Activated CD8-positive, alpha-beta memory T cell treated with anti-CD3 and anti-CD28 coated beads, Interleukin-2, amount 50 U/mL, for 24 hours (primary cell): ENCODE results near the gene DAGLB.
"Not testable (repeated sequence)": the region's sequence is repeated elsewhere in the genome, so short reads cannot be mapped to it uniquely, and the experiment has no call there.

Experiments
- DNase-seq: peaks from one replicate; pipeline ENCODE4 v3.0.0-alpha.2; 2020; ENCODE audit errors: extremely low read depth

DAGLB gene

DNA sequence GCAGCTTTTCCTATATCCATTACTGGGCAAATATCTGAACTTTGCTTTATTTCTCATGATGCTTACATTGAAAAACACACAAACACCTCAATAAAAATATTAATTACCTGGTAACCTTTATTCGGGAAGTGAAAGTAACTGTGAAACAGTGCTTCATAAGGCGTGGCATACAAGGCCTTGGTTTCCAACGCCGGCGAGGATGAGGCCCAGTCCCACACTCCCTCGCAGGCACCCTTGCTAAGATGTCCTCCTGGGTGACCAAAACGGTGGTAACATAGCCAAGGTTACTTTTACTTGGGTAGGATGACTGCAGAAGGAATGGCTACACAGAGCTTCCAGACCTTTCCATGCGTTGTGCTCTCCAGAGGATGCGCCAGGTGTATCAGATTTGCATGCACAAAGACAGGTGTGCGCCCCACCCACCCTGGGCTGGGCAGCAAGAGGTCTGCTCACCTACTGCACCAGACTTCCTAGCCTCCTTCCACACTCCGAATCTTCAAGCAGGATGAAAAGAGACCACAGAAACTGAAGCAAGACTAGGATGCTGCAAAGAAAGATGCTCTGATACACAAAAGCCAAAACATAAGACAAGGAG lies 13.3 kb upstream of the DAGLB start:
- DNase-seq: no peak

DNA sequence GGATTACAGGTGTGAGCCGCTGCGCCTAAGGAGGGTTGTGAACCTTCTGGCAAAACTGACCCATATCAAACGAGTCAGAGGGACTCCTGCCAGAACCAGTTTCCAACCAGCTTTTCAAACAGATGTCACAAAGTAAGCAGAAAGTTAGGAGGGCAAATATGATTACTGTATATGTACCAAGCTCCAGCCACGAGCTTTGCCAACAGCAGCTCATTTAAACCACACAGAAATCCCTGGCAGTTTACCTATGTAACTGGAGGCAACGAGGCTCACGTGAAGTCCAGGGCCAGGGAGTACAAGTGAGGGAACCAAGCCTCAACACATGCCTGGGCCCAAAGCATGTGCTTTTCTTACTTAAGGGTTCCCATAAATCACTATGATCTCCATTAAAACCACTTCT lies 12.5 kb upstream of the DAGLB start:
- DNase-seq: no peak

DNA sequence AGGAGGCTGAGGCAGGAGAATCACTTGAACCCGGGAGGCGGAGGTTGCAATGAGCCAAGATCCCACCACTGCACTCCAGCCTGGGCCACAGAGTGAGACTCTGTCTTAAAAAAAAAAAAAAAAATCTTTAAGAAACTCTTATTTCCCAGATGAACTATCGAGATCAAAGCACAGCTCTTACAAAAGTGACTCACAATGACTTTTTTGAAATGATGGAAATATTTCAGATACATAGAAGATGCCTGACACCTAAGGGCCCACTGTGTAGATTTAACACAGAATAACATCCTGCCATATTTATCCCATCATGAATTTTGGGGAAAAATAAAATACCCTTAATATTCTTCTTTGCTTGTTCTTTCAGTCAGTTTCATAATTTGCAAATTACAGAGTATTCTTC lies 10.9 kb upstream of the DAGLB start:
- not testable (repeated sequence) for DNase-seq

DNA sequence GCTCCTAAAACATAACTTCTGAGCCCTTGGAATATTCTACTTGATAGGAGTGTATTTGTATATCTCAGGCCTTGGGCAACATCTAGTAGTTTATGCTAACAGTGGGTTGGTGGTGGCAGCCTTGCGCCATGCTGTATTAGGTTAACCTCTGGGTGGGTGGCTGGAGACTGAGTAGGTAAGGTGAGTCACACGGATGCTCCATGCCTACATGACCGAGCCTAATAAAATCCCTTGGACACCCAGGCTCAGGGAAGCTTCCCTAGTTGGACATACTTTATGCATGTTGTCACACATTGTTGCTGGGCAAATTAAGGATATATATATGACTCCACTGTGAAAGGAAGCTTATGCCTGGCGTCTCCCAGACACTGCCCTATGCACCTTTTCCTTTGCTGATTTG lies 6.0 kb upstream of the DAGLB start:
- DNase-seq: no peak

DNA sequence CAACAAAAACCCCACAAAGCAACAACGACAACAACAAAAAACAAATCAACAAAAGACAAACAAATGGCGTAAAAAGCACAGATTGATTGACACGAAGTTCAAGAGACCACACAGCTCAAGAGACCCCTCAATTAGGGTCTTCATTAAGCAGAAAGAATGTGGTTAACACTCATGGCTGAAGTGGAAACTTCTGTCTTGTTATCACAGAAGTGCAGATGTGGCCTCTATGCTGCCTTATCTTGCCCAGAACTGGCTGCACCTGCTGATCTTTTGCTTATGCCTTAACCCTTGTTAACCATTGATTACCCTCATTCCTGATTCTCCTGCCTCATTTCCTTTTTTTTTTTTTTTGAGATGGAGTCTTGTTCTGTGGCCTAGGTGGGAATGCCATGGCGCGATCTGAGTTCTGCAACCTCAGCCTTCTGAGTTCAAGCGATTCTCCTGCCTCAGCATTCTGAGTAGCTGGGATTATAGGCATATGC lies 3.5 kb upstream of the DAGLB start:
- DNase-seq: no peak

DNA sequence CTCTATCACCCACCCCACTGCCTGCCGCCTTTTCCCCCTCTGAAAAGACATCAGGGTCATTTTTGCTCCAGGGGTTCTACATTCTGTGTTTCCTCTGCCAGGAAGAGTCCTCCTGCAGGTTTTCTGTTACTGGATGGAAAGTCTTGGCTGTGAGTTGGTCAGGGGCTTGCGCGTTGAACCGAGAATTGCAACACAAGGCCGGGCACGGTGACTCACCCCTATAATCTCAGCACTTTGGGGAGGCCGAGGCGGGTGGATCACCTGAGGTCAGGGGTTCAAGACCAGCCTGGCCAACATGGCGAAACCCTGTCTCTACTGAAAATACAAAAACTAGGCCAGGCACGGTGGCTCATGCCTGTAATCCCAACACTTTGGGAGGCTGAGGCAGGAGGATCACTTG lies 2.8 kb upstream of the DAGLB start:
- DNase-seq: not testable (repeated sequence)

DNA sequence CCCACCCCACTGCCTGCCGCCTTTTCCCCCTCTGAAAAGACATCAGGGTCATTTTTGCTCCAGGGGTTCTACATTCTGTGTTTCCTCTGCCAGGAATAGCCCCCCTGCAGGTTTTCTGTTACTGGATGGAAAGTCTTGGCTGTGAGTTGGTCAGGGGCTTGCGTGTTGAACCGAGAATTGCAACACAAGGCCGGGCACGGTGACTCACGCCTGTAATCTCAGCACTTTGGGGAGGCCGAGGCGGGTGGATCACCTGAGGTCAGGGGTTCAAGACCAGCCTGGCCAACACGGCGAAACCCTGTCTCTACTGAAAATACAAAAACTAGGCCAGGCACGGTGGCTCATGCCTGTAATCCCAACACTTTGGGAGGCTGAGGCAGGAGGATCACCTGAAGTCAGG lies 2.1 kb upstream of the DAGLB start:
- not testable (repeated sequence) for DNase-seq

DNA sequence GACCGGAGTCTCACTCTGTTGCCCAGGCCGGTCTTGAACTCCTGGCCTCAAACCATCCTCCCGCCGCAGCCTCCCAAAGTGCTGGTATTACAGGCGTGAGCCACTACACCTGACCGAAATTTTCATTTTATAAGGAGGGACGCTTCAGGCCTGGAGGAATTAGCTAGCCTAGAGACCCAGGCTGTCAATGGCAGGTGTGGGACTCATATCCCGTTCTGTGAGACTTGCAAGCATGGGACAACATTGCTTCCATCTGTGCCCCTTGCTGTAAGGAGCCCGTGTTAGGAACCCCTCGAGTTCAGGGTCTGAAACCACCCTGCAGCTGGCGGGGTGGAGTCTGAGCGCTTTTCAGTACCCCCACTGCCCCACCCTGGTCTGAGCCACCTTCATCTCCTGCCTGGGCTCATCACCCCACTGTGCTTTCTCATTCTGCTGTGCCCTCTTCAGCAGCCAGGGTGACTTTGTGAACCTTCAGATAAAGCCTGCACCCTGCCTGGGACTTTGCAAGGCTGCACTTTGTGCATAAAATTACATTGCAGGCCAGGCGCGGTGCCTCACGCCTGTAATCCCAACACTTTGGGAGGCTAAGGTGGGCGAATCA lies 1.3 kb upstream of the DAGLB start:
- no peak for DNase-seq

DNA sequence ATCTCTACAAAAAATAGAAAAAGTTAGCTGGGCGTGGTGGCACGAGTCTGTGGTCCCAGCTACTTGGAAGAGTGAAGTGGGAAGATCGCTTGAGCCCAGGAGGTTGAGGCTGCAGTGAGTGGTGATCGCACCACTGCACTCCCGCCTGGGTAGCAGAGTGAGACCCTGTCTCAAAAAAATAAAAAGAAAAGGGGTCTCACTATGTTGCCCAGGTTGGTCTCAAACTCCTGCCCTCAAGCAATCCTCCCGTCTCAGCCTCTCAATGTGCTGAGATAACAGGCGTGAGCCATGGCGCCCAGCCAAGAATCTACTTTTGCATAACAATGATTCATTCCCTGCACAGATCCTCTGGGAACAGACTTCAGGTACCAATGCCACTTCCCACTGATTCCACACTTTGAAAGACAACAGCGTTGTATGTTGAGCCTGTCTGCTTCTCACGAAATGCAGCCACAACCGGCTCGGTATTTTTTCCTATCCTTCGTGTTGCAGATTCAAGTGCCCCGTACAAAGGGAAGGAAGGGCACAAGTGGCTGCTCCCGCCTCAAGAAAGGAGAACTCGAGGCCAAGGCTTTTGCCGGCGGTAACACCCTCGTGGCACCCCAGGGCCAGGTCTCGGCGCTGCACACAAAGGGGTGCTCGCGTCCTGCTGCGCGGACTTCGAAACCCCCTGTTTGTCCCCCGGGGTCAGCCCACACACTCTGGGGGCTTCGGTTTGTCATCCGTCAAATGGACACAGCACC lies 745 bp downstream of the DAGLB start:
- no peak for DNase-seq

DNA sequence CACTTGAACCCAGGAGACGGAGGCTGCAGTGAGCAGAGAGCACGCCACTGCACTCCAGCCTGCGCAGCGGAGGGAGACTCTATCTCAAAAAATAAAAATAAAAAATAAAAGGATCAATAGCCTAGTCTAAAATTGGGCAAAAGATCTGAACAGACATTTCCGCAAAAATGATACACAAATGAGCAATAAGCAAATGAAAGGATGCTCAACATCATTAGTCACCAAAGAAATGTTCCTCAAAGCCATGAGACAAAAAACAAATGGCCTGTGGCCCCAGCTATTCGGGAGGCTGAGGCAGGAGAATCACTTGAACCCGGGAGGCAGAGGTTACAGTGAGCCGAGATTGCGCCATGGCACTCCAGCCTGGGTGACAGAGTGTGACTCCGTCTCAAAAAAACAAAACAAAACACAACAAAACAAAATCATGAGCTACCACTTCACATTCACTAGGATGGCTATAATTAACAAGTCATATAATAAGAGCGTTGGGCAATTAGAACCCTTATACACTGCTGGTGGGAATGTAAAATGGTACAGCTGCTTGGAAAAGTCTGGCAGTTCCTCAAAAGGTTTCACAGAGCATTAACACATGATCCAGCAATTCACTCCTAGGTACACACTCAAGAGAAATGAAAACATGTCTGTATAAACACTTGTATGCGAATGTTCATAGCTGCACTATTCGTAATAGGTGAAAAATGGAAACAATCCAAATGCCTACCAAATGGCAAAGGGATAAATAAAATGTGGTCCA lies 3.1 kb downstream of the DAGLB start:
- DNase-seq: no peak

DNA sequence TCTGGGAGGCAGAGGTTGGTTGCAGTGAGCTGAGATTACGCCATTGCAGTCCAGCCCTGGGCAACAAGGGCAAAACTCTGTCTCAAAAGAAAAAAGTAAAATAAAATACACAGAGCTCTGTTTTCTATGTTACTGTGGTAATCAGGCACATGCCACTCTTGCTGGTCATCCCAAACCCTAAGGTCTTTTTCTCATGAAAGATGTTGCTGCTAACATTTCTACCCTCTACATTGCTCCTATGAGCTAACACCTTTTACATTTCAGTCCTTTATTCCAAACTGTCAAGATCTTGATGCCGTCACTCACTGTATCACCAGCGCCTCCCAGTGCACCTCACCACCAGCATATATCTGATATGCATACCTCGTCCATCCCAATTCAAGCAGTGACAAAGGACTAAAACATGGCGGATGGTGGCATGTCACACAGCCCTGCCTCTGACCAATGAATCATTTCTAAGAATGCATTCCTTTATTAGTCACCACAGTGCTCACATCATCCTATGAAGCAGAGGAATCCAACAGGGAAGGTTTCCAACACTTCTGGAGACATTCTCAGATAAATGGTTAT lies 4.3 kb downstream of the DAGLB start:
- no peak for DNase-seq

DNA sequence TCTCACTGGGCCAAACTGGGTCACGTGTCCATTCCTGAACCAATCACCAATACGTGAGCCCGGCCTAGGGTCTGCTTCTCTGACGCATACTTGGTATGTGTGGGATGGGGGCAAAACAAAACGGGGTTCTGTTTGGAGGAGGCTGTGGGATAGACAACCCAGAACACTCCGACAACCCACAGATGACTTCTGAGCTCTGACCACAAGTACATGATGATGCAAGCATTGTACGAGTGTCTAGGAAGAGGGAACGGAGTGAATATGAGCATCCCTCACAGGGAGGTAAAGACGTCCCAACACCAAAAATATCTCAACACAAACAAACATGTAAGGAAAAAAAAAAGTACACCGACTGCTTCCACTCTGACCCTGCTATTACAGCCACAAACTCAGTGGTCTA lies 5.6 kb downstream of the DAGLB start:
- DNase-seq: no peak

DNA sequence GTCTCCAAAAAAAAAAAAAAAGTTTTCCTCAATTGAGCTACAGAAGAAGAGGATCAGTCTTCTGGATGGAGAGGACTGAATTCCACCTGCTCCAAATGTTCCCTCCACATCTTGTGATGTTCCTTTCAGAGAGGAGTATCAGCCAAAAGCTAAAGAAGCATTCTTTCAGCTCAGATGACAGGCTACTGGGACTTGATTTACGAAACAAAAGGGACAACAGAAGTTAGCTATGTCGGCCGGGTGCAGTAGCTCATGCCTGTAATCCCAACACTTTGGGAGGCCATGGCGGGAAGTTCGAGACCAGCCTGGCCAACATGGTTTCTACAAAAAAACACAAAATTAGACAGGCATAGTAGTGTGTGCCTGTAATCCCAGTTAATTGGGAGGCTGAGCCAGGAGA lies 7.4 kb downstream of the DAGLB start:
- DNase-seq: no peak

DNA sequence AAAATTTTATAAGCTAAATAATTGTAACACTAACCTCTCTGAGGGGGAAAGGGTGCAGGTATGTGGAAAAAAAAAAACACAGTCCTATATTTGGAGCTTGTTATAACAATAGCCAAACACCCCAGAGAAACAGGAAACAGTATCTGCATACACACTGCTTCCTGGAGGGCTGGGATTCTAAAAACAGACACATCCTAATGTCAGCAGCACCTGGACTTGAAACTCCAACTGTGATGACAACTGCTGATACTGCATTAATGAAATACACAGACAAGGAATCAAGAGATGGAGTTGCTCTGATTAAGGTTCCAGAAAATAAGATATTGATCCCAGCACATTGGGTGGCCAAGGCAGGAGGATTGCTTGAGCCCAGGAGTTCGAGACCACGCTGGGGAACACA lies 9.3 kb downstream of the DAGLB start:
- DNase-seq: no peak

DNA sequence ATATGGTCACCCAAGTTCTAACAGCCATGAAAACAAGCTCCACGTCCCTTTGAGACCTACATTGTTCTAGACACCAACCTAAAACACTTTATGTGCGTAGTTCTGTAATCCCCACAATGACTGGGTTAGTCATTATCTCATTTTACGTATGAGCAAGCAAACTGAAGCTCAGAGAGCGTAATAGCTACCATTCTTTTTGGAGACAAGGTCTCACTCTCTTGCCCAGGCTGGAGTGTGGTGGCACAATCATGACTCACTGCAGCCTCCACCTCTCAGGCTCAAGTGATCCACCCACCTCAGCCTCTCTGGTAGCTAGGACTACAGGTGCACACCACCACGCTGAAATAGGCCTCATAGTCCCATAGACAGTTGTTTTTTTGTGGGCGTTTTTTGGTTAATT lies 10.5 kb downstream of the DAGLB start:
- no peak for DNase-seq

DNA sequence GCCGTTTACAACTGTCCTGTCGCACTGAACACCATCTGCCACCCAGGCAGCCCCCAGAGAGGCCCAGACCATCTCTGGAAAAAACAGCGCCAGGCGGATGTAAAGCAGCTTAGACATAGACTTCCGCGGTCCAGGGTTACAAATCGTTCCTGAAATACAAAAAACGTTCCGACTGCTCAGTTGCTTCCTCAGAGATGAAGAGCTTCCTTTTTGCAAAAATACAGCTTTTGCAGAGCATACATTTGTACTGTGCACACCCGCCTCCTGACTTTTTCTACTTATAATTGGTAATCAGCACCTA lies 11.4 kb downstream of the DAGLB start:
- no peak for DNase-seq

DNA sequence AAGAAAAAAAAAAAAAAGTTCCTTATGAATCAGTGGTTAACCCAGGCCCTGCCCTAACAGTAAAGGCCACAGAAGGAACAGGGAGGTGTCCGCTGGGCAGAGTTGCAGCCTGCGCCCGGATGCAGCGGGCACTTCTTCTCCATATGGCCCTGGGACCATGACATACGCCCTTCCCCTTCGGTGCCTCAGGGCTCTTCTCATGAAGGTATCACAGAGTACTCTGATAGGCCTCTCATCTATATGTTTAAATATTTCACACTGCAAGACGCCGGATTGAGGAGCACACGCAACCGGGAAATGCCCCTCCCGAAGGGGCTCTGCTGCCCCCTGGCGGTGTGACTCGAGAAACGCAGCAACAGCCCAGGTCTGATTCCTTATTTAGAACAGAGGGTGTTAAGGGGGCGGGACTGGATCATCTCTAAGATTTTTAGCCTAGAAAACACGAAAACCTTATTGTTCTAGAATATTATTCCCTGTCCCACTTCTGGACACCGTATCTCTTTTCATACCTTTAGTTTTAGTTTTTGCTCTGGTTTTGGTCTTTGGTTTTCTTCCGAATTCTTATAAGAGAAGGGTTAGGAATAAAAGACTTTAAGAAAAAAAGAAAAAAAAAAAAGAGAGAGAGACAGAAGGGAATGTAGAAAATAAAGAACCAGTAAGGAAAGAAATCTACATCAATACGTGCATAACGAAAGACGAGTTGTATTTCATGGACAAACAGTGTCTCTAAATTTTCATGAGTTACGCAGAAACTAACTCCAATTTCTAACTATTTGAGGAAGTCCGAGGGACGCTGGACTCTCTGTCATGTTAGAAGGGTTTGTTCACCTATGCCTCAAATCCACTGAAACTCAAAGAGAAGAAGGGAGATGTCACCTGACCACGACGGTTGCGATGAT lies 12.0 kb downstream of the DAGLB start:
- DNase-seq: peak; percentile 68

DNA sequence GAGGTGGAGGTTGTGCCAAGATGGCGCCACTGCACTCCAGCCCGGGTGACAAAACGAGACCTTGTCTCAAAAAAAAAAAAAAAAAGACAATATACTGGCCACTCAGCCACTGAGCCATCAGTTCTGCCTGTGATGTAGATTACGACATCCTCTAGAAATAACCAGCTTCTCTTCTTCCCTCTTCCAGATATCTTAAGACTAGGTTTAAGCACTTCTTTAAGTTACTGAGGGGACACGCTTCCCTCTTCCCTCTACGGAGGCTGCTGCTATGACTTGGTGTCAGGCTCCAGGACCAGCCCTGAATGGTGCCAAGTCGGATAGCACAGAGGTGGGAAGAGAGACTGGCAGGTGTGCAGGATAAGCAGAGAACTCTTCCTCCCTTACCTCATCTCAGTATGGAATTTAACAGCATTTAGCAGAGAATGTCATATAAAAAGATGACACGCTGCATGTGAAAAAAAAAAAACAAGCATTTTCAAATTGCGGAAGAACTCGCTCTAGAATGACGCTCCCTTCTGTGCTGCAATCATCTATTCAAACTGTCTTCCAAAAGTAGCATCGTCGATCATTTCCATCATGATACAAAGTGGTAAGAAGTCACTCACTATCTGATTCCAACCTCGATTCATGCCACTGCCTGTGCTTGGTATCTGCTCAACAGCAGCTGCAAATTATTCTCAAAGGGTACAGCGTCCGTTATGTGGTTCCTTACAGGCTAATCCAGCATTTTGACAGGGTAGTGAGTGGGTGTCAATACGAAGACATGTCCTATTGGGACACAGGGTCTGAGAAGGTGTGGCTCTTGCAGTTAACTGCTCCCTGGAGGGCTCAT lies 13.8 kb downstream of the DAGLB start:
- DNase-seq: no peak

DNA sequence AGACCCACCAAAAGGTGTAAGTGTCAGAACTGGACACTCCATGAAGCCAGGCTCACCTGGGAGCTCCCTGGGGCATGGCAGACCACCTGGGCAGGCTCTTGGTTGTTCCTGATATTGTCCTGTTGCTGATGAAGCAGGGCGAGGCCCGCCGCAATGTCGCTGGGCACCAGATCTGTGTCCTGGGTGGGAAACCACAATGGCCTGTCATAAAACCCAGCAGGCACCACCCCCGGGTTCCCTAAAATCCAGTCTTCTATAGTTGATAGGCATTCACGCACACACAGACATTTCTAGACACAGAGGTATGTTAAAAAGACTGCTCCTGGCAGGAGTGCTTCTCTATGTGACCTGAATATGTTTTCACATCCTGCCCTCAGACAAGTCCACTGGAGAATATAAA lies 15.0 kb downstream of the DAGLB start:
- no peak for DNase-seq

DNA sequence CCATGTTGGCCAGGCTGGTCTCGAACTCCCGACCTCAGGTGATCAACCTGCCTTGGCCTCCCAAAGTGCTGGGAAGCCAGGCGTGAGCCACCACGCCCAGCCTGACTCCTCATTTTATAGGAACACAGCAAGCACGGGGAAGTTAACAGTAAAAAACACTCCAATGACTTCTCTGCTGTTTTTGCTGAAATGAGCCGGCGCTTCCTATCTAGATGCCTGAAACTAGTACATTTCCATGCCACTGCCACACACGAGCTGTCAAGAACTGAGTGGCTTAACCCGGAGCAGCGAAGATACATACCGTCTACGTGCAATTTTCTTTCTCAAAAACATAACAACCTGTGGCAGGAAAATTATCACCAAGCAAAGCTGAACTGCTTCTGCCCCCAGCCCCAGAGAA lies 16.8 kb downstream of the DAGLB start:
- no peak for DNase-seq
